HG03045 (cell line): ENCODE data around the gene MAN1A1.
A peak's percentile ranks its signal among the peaks of the same experiment; 100 is the strongest.

Experiments used
- ATAC-seq: cut with Tn5 transposase; IDR thresholded peaks from one replicate; pipeline ENCODE4 v1.9.1; 2021; ENCODE audit warnings: mild to moderate bottlenecking, moderate library complexity; ENCODE audit not compliant: unreplicated experiment

MAN1A1 gene

DNA sequence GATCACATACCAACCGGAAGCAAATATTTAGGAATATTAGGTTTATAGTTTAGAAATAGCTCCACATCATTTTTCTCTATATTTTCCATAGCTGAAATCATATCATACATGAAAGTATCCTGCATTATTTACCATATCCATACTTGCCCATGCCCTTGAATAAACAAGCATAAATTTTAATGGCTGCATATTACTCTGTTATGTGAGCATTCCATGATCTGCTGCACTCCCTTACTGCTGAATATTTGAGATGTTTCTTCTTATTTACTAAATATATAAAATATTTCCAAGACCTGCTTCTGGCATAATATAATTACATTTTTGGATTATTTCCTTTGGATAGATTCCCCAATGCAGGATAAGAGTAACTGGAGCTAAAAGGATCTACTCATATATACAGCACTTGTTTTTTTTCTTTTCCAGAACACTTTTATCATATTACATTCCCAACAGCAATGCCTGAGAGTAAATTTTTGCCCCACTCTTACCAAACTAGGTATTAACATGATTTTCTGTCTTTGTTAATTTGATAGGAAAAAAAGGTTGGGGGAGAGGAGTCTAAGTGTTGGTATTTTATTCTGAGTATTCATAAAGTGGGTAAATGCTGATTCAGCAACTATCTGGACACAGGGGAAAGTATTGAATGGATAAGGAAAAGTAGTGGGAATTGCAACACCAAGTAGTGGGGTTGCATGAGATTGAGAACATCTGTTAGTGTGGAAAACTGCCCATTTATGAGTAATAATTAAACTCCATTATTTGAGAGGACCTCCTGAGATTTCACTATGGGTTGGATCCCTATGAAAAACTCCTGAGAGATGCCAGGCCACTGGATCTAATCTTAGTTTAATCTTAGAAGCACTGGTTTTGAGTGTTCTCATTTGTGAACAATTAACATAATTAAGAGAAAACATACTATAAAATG, 76.0 kb downstream of the MAN1A1 start:
- ATAC-seq: no peak

DNA sequence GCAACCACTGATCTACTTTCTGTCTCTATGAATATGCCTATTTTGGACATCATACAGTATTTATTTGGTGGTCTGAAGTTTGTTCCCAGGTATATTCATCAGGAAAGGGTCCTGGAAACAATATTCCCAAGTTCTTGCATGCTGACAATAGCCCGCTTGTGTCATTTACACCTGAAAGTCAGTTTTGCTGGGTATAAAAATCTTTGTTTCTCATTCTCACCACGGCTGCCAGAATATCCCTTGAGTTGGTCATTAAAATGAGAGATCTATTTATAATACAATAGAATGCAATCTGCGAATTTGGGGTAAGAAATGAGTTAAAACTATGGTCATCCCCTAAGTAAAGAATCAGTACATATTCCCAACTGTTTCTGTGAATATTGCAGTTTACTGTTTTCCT, 79.0 kb downstream of the MAN1A1 start:
- no peak for ATAC-seq

DNA sequence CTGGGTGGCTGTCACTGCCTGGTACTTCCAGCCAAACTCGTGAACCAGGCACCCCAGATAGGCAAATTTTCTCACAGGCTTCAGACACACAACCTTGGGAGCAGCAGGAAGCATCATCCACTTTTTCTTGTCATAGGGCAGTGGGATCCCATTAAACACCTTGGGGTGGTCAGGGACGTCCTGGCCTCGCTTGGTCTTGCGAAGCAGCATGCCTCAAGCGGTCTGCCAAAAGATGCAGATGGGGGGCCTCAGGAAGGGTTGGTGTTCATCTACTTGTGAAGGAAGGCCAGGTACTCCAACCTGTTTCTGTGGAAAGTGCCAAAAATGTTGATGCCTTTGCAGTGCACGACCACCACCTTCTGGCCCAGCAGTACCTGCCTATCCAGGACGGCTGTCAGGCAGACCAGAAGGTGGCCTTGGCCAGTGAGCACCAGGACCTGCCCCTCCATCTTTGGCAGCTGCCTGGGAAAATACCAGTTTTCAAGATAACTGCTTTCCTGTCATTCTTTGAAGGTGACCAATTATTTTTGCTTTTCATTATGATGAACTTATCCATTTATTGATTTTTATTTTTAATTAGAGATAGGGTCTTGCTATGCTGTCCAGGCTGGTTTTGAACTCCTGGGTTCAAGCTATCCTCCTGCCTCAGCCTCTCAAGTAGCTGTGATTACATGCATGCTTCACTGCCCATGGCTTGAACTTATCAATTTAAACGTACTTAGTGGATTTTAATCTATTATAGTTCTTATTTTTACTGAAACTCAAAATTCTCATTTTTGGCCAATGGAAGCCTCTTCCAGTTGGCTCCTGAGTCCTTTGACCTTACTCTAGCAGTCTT, 80.1 kb downstream of the MAN1A1 start:
- no peak for ATAC-seq

DNA sequence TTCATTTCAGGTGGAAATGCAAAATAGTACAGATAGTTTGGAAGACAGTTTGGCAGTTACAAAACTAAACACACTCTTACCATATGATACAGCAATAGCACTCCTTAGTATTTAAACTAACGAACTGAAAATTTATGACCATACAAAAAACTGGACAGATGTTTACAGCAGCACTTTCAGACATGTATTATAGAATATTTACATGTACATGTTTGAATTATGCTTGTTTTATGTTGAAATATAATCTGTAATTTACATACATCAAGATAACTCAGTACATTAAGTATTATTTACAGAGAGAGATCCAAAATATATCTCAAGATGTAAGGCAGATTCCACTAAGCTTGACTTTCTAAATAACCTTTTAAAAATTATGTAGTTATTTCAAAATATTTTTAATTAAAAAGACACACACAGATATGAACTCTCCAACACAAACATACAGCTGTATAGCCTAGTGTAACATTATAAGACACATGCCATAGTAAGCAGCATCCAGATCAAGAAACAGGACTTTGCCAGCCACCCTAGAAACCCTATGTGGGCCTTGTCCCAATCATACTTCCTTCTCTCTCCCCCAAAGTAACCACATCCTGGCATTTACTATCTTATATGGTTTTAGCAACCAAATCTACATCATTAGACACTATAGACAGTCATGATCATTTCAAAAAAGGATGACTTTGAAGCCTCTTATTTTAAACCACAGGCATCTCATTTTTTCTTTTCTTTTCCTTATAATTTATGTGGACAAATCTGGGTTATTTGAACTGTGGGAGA, 82.2 kb downstream of the MAN1A1 start:
- no peak for ATAC-seq

DNA sequence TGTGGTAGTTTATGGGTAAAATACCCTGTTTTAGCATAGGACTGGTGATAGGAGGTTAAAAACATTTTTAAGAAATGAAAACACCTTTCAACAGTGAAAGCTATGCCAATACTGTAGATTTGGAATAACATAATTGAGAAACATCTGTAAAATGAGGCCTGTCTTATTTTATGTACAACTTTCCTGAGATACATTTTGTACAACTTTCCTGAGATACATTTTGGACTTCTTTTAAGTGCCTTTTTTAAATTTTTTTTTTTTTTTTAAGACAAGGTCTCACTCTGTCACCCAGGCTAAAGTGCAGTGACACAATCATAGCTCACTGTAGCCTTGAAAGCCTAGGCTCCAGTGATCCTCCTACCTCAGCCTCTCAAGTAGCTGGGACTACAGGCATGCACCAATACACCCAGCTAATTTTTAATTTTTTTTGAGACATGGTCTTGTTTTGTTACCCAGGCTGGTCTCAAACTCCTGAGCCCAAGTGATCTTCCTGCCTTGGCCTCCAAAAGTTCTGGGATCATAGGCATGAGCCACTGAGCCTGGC, 84.6 kb downstream of the MAN1A1 start:
- no peak for ATAC-seq

DNA sequence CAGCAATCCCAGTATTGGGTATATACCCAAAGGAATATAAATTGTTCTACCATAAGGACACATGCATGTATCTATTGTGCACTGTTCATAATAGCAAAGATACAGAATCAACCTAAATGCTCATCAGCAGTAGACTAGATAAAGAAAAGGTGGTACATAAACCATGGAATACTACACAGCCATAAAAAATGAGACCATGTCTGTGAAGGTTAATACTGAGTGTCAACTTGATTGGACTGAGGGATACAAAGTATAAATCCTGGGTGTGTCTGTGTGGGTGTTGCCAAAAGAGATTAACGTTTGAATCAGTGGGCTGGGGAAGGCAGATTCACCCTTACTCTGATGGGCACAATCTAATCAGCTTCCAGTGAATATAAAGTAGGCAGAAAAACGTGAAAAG, 86.9 kb downstream of the MAN1A1 start:
- ATAC-seq: no peak

DNA sequence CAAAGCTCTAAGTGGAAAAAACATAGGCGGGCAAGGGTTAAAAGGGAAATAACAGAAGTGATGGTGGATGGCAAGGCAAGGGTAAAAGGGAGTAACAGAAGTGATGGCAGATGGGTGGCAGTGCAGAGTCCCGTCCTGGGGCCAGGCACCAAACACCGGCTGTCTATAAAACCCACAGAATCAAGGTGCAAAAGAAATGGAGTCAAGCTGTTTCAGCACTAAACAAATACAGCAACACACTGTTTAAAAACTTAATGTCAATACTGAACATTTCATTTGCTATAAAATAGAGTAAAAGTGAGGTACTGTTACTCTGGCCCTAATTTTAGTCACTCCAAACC, 87.6 kb downstream of the MAN1A1 start:
- no peak for ATAC-seq

DNA sequence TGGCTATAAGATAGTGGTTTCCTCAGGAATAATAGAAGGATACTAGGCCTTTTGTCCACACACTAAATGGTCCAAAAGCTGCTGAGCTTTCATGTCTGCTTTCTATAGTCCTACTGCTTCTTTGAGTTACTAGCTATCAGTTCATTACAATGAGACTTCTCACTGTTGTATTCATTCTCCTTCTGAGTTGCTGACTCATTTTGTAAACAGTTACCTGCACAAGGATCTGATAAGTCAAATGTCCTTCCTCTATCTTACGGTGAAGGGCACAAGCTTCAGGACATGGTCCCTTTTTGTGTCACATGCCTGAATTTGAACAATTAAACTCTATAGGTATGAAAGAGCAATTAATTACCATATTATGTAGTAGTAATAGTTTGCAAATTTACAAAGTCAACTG, 90.5 kb downstream of the MAN1A1 start:
- ATAC-seq: no peak

DNA sequence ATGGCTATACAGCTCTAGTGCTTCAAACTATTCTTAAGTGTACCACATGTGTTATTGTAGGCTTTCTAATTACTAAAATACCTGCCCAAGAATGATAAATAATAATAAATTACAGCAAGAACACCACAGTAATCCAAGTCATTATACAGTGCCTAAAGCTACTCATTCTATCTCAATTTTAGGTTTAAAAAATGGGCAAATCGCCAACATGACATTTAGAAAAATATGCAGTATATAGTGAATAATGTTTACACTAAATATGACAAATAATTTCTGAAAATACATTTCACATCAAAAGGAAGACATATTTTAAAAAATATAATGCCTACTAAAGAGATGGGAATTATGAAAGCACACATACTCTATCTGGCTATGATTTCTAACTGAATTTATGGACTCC, 91.8 kb downstream of the MAN1A1 start:
- ATAC-seq: no peak

DNA sequence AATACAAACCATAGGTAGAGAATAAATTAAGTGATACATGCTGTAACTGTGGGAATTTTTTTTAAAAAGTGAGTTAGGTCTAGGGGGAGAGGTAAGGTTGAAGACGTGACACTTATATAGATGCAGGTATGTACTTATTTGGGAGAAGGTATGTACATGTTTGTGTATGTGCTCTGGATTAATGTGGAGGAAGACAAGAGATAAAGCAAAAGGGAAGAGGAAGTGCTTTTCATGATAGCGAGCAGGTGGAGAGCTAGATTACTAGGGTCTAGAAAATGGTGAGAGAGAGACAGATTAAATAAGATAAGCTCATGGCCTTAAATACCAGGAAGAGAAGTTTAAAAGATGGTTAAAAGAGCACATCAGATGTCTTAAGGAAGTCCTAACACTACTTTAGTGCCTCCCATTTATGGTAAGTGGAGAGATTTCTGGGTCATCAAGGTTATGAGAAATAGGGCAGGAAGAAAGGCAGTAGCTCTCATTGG, 92.5 kb downstream of the MAN1A1 start:
- no peak for ATAC-seq

DNA sequence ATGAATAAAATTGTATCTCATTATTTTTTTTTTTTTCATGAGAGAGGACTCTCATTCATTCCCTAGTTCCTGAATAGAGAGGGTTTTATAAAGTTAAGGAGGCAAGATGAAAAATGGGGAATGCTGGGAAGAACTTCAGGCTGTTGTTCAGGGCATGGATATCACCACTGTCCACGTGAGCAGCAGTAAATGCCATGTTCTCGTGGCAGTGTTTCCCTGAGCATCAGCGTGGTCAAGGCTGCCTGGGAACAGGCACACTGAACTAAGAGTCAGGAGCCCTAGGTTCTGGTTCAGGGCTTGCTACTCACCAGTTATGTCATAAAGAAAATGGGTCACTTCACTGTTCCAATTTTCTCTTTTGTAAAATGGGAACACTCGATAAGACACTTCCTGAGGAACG, 93.2 kb downstream of the MAN1A1 start:
- ATAC-seq: no peak

DNA sequence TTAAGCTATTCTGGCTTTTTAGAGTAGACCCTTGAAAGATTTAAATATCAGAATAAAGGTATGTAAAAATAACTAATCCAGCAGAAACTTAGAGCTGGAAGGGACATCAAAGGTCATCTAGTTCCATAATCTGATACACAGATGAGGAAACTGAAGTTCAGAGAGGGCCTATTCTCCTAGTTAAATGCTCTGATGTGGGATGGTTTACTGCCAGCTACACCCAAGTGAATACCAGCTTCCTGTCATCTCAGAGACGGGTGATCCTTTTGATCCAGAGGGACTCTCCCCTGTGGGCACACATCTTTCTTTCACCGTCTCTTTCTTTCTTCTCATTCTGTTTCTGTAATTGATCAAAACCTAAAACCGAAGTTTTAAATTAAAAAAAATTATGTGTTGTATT, 94.1 kb downstream of the MAN1A1 start:
- no peak for ATAC-seq

DNA sequence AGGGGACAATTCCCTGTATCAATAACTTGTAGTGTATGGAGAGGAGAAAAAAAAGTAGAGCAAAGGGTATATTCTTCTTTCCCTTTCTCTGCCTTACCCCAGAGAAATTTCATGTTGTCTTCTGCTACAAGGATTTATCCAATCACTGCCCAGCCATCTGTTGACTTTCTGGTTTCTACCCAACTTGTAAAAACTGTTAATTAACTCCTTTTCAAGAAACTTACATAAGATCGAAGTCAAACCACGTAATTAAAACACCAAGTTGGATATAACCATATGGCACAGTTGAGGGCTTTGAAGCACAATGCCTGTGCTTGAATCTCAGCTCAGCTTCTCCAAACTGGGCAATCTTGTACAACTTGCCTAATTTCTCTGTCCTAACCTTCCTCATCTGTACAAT, 99.5 kb downstream of the MAN1A1 start:
- ATAC-seq: no peak

DNA sequence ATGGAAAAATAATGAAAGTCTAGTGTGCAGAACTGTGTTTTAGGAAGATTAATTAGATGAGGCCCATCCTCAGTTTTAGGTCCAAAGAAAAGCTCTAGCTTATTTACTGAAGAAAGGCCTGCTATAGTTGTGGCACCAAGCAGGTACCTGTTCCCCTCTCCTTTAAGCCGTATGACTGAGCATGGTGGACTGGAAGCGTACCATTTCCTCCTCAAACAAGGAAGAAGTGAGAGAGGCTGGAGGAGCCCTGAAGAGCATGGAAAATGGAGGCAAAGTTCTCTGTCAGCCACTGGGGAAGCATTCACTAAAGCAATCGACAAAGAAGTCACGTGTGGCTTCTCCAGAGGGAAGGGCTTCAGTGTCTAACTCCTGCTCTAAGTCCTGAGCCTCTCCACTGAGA, 100.2 kb downstream of the MAN1A1 start:
- no peak for ATAC-seq

DNA sequence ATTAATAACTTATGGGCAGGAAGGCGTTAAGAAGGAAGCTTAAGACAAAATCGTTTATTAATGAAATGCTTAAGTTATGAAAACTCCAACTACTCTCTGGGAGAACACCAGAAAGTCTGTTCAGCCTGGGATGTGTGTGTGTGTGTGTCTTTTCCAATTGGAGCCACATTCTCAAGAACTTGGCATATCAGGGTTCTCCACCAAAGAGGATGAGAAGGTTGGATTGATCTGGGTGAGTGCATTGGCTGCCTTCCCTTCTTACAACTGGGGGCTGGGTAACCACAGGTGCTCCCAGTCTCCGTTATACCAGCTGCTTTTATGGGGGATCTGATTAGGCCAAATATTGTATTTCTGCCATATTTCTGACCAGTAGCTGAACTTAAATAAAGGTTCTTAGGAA, 102.1 kb downstream of the MAN1A1 start:
- no peak for ATAC-seq

DNA sequence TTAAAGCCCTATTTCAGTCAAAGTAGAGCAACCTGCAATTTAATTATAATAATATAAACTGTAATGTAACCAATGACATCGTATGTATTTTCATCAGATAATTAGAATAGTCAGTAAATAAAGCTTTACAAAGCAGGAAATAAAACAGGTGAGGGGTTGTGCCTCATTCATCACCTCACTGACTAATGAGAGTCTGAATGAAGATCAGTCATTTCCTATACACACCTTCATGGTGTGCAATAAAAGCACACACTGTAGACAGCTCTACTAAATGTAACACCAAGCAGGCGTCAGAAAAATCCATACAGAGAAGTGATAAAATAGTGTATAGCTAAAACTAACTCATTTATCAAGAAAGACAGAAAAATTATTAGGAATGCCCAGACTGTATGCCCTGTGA, 105.9 kb downstream of the MAN1A1 start:
- ATAC-seq: no peak

DNA sequence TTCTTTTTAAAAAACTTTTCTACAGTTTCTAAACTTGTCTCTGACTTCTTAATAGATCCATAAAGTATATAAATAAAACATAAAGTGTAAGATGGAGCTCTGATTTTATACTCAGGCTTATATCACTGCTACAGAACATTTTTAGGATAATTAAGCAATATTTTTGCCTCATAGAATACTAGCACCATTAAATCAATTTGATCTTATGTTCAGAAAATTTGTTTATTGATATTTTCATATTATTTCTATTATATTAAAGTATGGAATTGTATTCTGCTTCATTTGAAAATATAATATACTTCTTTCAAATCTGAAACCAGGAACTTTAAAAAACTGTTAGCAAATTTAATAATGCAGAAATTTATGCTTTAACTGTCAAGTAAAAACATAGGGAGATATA, 106.5 kb downstream of the MAN1A1 start:
- ATAC-seq: no peak

DNA sequence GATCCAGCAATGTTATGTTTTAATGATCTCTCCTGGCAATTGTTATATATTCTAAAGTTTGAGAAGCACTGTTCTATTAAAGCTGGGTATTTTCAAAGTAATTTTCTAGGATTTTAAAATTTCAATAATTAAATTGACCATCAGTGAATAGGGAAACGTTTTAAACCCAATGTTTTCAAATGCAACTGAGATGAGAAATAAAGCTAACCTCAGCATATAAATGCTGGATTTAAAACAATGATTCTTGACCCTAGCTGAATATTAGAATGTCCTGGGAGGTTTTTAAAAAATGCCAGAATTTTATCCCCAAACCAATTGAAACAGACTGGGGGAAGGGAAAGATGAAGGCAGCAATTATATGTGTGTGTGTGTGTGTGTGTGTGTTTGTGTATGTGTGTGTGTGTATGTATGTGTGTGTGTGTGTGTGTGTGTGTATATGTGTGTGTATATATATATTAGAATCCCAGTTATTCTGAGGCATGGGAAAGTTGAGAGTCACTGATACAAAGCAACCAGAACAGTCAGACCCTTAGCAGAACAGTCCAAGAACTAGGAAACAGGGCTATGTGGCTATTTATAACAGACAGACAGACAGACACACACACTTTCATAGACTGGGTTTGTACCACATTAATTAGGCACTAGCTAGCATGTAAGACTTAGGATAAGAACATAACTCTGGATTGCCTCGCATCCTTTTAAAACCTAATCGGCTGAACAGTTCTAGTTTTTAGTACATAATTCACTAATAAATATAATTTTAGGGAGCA, 107.8 kb downstream of the MAN1A1 start:
- ATAC-seq: no peak

DNA sequence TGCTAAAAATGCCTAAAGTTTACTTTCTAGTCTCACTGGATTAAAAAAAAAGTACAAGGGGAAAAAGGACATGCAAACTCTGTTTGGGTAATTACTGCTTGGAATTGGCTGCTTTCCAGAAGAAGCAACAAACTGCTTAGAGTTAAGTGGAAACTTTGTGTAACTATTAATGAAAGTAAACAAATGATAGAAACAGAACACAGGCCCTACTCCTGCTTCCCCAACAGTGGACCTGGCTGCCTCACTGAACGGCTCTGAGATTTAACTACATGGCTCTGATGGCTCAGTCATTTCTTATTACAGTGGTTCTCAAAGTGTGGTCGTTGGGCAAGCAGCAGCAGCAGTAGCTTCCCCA, 108.5 kb downstream of the MAN1A1 start:
- ATAC-seq: peak; percentile 60
